HG02885 (cell line): ENCODE measurements around the gene LRCH1.
A peak's percentile ranks its signal among the peaks of the same experiment; 100 is the strongest.
"Not testable (repeated sequence)": the region's sequence is repeated elsewhere in the genome, so short reads cannot be mapped to it uniquely, and the experiment has no call there.

Experiments
- ATAC-seq: cut with Tn5 transposase; IDR thresholded peaks from one replicate; pipeline ENCODE4 v1.9.1; 2021; ENCODE audit warnings: mild to moderate bottlenecking; ENCODE audit not compliant: unreplicated experiment, poor library complexity

The LRCH1 gene

DNA sequence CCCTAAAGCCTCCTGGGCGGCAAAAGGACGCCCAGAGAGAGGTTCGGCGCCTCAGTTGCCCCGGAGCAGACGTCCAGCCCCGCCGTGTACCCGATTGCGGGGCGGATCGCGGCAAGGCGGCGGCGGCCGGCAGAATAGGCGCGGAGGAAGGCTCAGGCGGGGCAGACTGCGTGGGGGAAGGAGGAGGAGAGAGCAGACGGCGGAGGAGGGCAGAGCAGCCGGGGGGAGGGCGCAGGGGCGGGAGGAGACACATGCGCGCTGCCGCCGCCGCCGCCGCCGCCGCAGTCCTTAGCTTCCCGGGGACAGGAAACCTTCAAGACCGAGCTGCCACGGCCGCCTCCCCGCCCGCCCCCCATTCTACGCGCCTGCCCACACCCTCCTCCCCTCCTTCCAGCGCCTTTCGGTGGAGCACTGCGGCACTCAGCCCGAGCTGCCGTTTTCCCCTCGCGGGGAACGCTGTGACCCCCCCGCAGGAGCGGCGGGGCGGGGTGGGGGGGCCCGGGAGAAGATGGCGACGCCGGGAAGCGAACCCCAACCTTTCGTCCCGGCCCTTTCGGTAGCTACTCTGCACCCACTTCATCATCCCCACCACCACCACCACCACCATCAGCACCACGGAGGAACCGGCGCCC lies at the start of gene LRCH1:
LRCH1 (plus strand) TSS at position 282 of the 632 bp plus-strand sequence; CDS start at position 509, 227 bp downstream.
- ATAC-seq, result peak; percentile 71

GRCh38 chr13:46504036-46504435 lies 48.9 kb upstream of the LRCH1 start:
- ATAC-seq, result no peak

GRCh38 chr13:46507981-46508380 lies 45.0 kb upstream of the LRCH1 start:
- ATAC-seq, result no peak

DNA sequence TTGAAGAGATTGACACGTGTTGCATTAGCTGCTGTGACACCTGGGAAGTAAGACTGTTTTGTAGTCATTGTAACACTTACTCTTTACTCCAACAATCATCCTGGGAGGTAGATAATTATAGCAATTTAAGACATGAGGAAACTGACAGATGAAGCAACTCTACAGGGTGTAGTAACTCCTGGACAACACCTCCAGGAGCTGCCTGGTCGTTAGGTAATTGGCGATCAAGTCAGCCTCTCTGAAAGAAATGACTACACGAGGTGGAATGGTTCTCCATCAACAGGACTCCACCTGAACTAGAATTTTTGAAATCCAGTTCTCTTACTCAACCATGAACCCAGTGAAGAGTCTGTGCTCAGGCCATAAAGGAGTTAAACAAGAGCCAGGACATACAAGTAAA lies 43.0 kb upstream of the LRCH1 start:
- ATAC-seq, result no peak

GRCh38 chr13:46515803-46516202 lies 37.2 kb upstream of the LRCH1 start:
- ATAC-seq, result no peak

DNA sequence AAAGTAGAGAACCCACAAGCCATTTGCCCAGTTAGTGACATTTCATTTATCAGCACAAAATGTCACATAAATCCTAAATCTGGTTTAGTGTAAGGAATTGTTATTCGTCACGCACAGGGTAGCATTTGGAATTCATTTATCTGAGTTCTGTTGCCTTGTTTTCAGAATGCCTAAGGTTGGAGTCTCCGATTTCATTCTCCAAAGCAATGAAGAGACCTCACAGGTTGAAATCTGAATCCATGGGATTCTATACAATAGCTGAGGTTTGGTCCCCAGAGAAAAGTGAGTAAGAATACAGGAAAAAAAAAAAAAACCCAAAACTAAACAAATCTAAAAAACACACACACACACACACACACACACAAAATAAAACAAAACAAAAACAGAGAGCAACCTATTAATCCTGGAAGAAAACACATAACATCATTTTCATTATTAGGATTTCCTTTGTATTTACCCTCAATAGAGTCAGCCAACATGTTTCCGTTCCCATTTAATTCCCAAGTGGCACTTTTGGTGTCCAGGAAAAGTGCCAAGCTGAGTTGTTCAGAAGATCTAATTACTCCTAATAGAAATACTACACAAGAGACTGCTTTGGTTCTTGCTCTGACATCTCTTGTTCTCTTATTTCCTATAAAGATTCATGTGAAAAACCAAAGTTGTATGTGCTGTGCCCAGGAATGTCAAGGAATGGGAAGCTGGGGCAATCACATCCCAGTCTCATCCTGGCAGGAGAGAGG lies 36.2 kb upstream of the LRCH1 start:
- no peak for ATAC-seq

DNA sequence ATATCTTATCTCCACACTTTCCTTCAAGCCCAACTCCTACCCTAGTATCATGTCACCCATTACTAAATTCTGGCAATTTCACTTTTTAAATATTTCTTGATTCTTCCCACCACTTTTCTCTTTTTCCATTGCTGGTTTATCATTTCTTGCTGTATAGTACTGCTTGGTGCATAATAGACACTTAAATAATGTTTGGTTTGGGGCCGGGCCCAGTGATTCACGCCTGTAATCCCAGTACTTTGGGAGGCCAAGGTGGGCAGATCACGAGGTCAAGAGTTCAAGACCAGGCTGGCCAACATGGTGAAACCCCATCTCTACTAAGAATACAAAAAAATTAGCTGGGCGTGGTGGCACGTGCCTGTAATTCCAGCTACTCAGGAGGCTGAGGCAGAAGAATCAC lies 35.2 kb upstream of the LRCH1 start:
- ATAC-seq, result not testable (repeated sequence)

- ATAC-seq, result no peak
Observed at GRCh38 chr13:46519182-46519581, 33.8 kb upstream of the LRCH1 start.

DNA sequence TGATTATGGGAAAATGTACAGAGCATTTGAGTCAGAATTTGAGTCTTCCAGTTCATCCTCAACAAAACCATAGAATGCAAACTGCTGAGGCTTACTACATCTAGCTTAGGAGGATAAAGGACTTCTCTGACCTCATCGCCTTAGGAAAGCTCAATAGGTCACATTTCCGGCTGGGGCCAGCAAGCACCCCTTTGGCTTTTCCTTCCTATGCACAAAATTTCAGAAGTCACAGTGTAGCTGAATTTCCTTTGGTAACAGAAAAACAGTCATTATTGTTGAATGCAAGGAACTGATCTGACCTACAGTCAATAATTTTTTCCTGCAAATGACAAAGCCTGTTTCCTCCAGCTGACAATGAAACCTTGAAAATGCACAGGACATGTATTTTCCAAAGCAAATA lies 32.8 kb upstream of the LRCH1 start:
- ATAC-seq, result no peak

DNA sequence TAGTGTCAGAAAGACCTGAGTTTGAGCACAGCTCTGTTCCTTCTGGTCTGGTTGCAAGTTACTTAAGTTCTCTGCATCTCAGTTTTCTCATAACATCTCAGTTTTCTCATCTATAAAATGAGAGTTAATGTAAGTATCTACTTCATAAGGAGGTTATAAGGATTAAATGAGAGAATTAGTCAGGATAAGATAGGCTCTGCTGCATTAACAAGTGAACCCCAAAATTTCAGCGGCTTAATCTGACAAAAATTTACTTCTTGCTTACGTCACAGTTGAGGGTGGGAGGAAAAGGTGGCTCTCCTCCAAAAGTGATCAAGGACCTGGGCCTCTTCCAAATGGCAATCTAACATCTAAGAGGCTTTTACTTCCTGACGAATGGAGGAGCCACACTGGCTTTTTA lies 31.5 kb upstream of the LRCH1 start:
- no peak for ATAC-seq

GRCh38 chr13:46521921-46522747 lies 30.8 kb upstream of the LRCH1 start:
- no peak for ATAC-seq

- ATAC-seq, result no peak
Observed at GRCh38 chr13:46522748-46523030, 30.3 kb upstream of the LRCH1 start.

- ATAC-seq, result no peak
Observed at GRCh38 chr13:46523972-46524752, 28.8 kb upstream of the LRCH1 start.

GRCh38 chr13:46526100-46526735 lies 26.8 kb upstream of the LRCH1 start:
- ATAC-seq, result no peak

DNA sequence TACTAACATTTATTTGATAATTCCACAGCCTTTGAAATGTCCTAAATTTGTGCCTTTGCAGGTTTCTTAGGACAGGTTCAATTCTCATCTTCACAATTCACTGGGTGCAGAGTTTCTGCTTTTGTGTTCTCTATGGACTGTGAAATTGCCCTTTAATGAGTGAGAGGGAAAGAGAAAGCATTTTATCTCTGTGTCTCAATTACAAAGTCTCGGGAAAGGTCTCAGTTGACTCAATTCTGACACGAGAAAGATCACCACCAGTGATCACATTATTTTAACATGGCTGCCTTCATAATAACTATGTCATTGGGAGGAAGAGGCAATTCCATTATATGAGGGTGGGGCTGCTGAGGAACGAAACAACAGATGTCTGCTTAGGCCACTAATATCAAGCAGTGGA lies 26.2 kb upstream of the LRCH1 start:
- ATAC-seq, result peak; percentile 40

- no peak for ATAC-seq
Observed at GRCh38 chr13:46527237-46527636, 25.7 kb upstream of the LRCH1 start.

GRCh38 chr13:46529216-46529919 lies 23.6 kb upstream of the LRCH1 start:
- ATAC-seq, result peak; percentile 57

GRCh38 chr13:46530084-46530935 lies 22.7 kb upstream of the LRCH1 start:
- ATAC-seq, result no peak

- peak; percentile 46 for ATAC-seq
Observed at GRCh38 chr13:46531953-46532352, 21.0 kb upstream of the LRCH1 start.
